Liver (tissue), 9 donors: ENCODE measurements around the gene STXBP1. TPM values are rescaled to one million over a fixed set of nuclear protein-coding genes. Genes with fewer than 3 reads are reported as not detected.

Source experiments
- DNase-seq: peaks from one replicate; pipeline ENCODE4 v3.0.0-alpha.2; 2017; ENCODE audit warnings: low spot score
- H3K27ac ChIP-seq, 2 donors: one replicate each; pipeline ENCODE4 v1.7.0; 2013; ENCODE audit warnings: inconsistent platforms in 2 of 2, low read length in 2 of 2, control low read depth in 1 of 2, low read depth in 1 of 2, mild to moderate bottlenecking in 1 of 2
- H3K27me3 ChIP-seq, 4 donors: one replicate each; pipeline versions ENCODE4 v1.6.1 to v1.7.0; 2013; ENCODE audit warnings: low read length in 3 of 4, inconsistent platforms in 1 of 4, mild to moderate bottlenecking in 1 of 4, moderate library complexity in 1 of 4; ENCODE audit not compliant: control insufficient read depth in 4 of 4, insufficient read depth in 4 of 4
- H3K36me3 ChIP-seq, 4 donors: one replicate each; pipeline versions ENCODE4 v1.6.1 to v1.7.0; 2013; ENCODE audit warnings: low read length in 3 of 4, mild to moderate bottlenecking in 3 of 4, low read depth in 1 of 4, moderate library complexity in 1 of 4; ENCODE audit not compliant: control insufficient read depth in 4 of 4, insufficient read depth in 3 of 4
- H3K4me1 ChIP-seq, 4 donors: one replicate each; pipeline versions ENCODE4 v1.6.1 to v1.7.0; 2013; ENCODE audit warnings: low read length in 3 of 4, mild to moderate bottlenecking in 3 of 4, moderate library complexity in 1 of 4; ENCODE audit not compliant: control insufficient read depth in 4 of 4, insufficient read depth in 4 of 4
- H3K4me3 ChIP-seq, 3 donors: one replicate each; pipeline versions ENCODE4 v1.6.1 to v1.7.0; 2013; ENCODE audit warnings: low read length in 3 of 3, control low read depth in 1 of 3, low read depth in 1 of 3, mild to moderate bottlenecking in 1 of 3
- H3K9ac ChIP-seq, 2 donors: one replicate each; pipeline ENCODE4 v1.7.0; 2013; ENCODE audit warnings: low read length in 2 of 2, mild to moderate bottlenecking in 2 of 2, moderate library complexity in 2 of 2, control low read depth in 1 of 2, low read depth in 1 of 2
- H3K9me3 ChIP-seq, 4 donors: one replicate each; pipeline versions ENCODE4 v1.6.1 to v1.7.0; 2013; ENCODE audit warnings: low read length in 3 of 4; ENCODE audit not compliant: control insufficient read depth in 4 of 4
- EGR1 ChIP-seq, 2 donors: IDR thresholded peaks; 2 replicates each; pipeline ENCODE4 v1.6.1; 2016 to 2018; ENCODE audit warnings: antibody characterized with exemption in 2 of 2, low read depth in 2 of 2
- FOXA1 ChIP-seq: IDR thresholded peaks from 2 replicates; pipeline ENCODE4 v1.6.1; 2016; ENCODE audit warnings: antibody characterized with exemption
- FOXA2 ChIP-seq: IDR thresholded peaks from 2 replicates; pipeline ENCODE4 v1.6.1; 2016; ENCODE audit warnings: antibody characterized with exemption
- GABPA ChIP-seq, 2 donors: IDR thresholded peaks in 1 of 2; conservative IDR thresholded peaks in 1 of 2; 2 replicates each; pipeline ENCODE4 v1.6.1; 2016; ENCODE audit warnings: antibody characterized with exemption in 2 of 2, mild to moderate bottlenecking in 1 of 2, moderate library complexity in 1 of 2
- HNF4G ChIP-seq: IDR thresholded peaks from 2 replicates; pipeline ENCODE4 v1.6.1; 2016; ENCODE audit warnings: antibody characterized with exemption
- JUND ChIP-seq, 2 donors: IDR thresholded peaks; 2 replicates each; pipeline ENCODE4 v1.6.1; 2016; ENCODE audit warnings: antibody characterized with exemption in 2 of 2
- MAX ChIP-seq: IDR thresholded peaks from 2 replicates; pipeline ENCODE4 v1.6.1; 2016; ENCODE audit warnings: antibody characterized with exemption
- NR2F2 ChIP-seq: IDR thresholded peaks from 2 replicates; pipeline ENCODE4 v1.6.1; 2016; ENCODE audit warnings: antibody characterized with exemption
- SP1 ChIP-seq: IDR thresholded peaks from 2 replicates; pipeline ENCODE4 v1.6.1; 2018; ENCODE audit warnings: antibody characterized with exemption, mild to moderate bottlenecking
- TAF1 ChIP-seq: conservative IDR thresholded peaks from 2 replicates; pipeline ENCODE4 v1.6.1; 2016; ENCODE audit warnings: antibody characterized with exemption, mild to moderate bottlenecking
- YY1 ChIP-seq: IDR thresholded peaks from 2 replicates; pipeline ENCODE4 v1.6.1; 2016; ENCODE audit warnings: antibody characterized with exemption, mild to moderate bottlenecking
- WGBS: extraction: QIAGEN DNeasy Blood & Tissue Kit; methylation state at CpG from one replicate; pipeline ENCODE4 v1.1.7; 2013; 5-methylcytosine and 5-hydroxymethylcytosine counted together
- polyA plus RNA-seq, 2 donors: library from polyadenylated mRNA; stranded (reverse) in 1 of 2; unstranded in 1 of 2; fragments of 200-250 nt in 1 of 2; fragments of >200 nt in 1 of 2; fragmentation: Nextera tagmentation in 1 of 2; extraction: Ambion mirVana in 1 of 2; gene quantifications; one replicate each; pipeline versions ENCODE4 v1.2.1 to v1.2.3, GENCODE V29; 2013 to 2015
- total RNA-seq, 2 donors: library from RNA; depleted of rRNA; stranded (reverse); fragments of >200 nt; gene quantifications; one replicate each; pipeline ENCODE4 v1.2.3, GENCODE V29; 2014
- TF ChIP-seq, protein P1 (sequence below): IDR thresholded peaks from 2 replicates; pipeline ENCODE4 v1.6.1; 2016; ENCODE audit warnings: antibody characterized with exemption, mild to moderate bottlenecking
- TF ChIP-seq, protein P2 (sequence below): fragments of 150-350 bp; IDR thresholded peaks from 2 replicates; pipeline ENCODE4 v1.5.1; 2017; ENCODE audit warnings: improper control_type of control experiment, low read depth, low read length; ENCODE audit not compliant: missing input control
- TF ChIP-seq, protein P3 (sequence below): IDR thresholded peaks from 2 replicates; pipeline ENCODE4 v1.6.1; 2016; ENCODE audit warnings: antibody characterized with exemption
- donor health status: healthy.
- donor health status: healthy.
- donor health status: healthy.
- donor health status: healthy.
- donor health status: healthy.

Gene STXBP1
- total and polyA plus RNA-seq, 4 donors, result 1.7 to 4.6 (median 2.3) TPM

- DNase-seq, result no peak
- H3K4me1 ChIP-seq, result peaks cover 0 to 5% (median 1%) of the 10 kb centered on the region in 4 donors
- no peak overlapping the region for H3K4me3 ChIP-seq
- no peaks in the 10 kb centered on the region for H3K9me3 ChIP-seq
- no peak for TF ChIP-seq EGR1 (IDR thresholded peaks at IDR 0.05; ENCODE audit: low read depth in 2 of 2)
- TF ChIP-seq FOXA2, result no peak
- TF ChIP-seq, protein P1, sequence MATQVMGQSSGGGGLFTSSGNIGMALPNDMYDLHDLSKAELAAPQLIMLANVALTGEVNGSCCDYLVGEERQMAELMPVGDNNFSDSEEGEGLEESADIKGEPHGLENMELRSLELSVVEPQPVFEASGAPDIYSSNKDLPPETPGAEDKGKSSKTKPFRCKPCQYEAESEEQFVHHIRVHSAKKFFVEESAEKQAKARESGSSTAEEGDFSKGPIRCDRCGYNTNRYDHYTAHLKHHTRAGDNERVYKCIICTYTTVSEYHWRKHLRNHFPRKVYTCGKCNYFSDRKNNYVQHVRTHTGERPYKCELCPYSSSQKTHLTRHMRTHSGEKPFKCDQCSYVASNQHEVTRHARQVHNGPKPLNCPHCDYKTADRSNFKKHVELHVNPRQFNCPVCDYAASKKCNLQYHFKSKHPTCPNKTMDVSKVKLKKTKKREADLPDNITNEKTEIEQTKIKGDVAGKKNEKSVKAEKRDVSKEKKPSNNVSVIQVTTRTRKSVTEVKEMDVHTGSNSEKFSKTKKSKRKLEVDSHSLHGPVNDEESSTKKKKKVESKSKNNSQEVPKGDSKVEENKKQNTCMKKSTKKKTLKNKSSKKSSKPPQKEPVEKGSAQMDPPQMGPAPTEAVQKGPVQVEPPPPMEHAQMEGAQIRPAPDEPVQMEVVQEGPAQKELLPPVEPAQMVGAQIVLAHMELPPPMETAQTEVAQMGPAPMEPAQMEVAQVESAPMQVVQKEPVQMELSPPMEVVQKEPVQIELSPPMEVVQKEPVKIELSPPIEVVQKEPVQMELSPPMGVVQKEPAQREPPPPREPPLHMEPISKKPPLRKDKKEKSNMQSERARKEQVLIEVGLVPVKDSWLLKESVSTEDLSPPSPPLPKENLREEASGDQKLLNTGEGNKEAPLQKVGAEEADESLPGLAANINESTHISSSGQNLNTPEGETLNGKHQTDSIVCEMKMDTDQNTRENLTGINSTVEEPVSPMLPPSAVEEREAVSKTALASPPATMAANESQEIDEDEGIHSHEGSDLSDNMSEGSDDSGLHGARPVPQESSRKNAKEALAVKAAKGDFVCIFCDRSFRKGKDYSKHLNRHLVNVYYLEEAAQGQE, result no peak
- TF ChIP-seq, protein P2, sequence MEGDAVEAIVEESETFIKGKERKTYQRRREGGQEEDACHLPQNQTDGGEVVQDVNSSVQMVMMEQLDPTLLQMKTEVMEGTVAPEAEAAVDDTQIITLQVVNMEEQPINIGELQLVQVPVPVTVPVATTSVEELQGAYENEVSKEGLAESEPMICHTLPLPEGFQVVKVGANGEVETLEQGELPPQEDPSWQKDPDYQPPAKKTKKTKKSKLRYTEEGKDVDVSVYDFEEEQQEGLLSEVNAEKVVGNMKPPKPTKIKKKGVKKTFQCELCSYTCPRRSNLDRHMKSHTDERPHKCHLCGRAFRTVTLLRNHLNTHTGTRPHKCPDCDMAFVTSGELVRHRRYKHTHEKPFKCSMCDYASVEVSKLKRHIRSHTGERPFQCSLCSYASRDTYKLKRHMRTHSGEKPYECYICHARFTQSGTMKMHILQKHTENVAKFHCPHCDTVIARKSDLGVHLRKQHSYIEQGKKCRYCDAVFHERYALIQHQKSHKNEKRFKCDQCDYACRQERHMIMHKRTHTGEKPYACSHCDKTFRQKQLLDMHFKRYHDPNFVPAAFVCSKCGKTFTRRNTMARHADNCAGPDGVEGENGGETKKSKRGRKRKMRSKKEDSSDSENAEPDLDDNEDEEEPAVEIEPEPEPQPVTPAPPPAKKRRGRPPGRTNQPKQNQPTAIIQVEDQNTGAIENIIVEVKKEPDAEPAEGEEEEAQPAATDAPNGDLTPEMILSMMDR, result no peak
- no peak for TF ChIP-seq HNF4G
- no peak for TF ChIP-seq MAX
- no peak for TF ChIP-seq GABPA (IDR thresholded peaks at IDR 0.05 in 1 of 2, conservative IDR thresholded peaks at IDR 0.05 in 1 of 2)
- TF ChIP-seq, protein P3, sequence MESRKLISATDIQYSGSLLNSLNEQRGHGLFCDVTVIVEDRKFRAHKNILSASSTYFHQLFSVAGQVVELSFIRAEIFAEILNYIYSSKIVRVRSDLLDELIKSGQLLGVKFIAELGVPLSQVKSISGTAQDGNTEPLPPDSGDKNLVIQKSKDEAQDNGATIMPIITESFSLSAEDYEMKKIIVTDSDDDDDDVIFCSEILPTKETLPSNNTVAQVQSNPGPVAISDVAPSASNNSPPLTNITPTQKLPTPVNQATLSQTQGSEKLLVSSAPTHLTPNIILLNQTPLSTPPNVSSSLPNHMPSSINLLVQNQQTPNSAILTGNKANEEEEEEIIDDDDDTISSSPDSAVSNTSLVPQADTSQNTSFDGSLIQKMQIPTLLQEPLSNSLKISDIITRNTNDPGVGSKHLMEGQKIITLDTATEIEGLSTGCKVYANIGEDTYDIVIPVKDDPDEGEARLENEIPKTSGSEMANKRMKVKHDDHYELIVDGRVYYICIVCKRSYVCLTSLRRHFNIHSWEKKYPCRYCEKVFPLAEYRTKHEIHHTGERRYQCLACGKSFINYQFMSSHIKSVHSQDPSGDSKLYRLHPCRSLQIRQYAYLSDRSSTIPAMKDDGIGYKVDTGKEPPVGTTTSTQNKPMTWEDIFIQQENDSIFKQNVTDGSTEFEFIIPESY, result no peak
- no peak for TF ChIP-seq FOXA1
- TF ChIP-seq TAF1, result no peak
- no peak for TF ChIP-seq YY1
- no peak for TF ChIP-seq SP1
- no peak for TF ChIP-seq NR2F2
- no peak for TF ChIP-seq JUND (IDR thresholded peaks at IDR 0.05)
- H3K27ac ChIP-seq, result no peak overlapping the region
- 86% methylated on average over 5 of the region's 5 CpGs for WGBS
- no peaks in the 10 kb centered on the region for H3K36me3 ChIP-seq
- H3K9ac ChIP-seq, result no peak overlapping the region
- H3K27me3 ChIP-seq, result no peaks in the 10 kb centered on the region
These were observed 111.4 kb downstream of the STXBP1 start for GRCh38 chr9:127723444-127723843.

DNA sequence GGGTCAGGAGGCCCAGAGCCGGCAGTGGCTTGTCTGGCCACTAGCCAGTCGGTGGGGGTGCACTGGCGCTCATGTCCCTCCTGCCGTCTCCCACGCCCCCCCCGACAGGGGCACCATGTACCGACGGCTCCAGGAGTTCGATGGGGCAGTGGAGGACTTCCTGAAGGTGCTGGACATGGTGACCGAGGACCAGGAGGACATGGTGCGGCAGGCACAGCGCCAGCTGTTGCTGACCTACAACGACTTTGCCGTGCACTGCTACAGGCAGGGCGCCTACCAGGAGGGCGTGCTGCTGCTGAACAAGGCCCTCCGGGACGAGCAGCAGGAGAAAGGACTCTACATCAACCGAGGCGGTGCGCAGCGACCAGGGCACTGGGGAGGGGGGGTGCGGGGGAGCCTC lies 111.9 kb downstream of the STXBP1 start:
- H3K4me1 ChIP-seq, result peaks cover 0 to 5% (median 1%) of the 10 kb centered on the region in 4 donors
- H3K9ac ChIP-seq, result no peak overlapping the region

More for the DNA sequence above, 111.9 kb downstream of the STXBP1 start:
- H3K27ac ChIP-seq, result no peak overlapping the region
- 44% methylated on average over 23 of the region's 23 CpGs for WGBS
- no peaks in the 10 kb centered on the region for H3K36me3 ChIP-seq
- no peak for DNase-seq
- TF ChIP-seq, protein P1, result no peak
- TF ChIP-seq YY1 (no peak), FOXA1 (no peak)
- H3K27me3 ChIP-seq, result no peaks in the 10 kb centered on the region
- H3K9me3 ChIP-seq, result no peaks in the 10 kb centered on the region
- H3K4me3 ChIP-seq, result no peak overlapping the region
